GM10248 (cell line): ENCODE results near the gene CMKLR1.

Experiments used
- CTCF ChIA-PET: fragments of 300-600 bp; sonication (Branson Sonifier 250); formaldehyde crosslinking; extraction: SDS; loops from one replicate; lab custom pipeline; 2021; ENCODE audit warnings: antibody characterized with exemption; lab: Yijun Ruan, JAX
- POLR2A ChIA-PET: fragments of 350-650 bp; sonication (Branson Sonifier 250); formaldehyde crosslinking; extraction: SDS; loops from one replicate; lab custom pipeline; 2020; ENCODE audit warnings: antibody characterized with exemption; lab: Yijun Ruan, JAX
- DNase-seq: peaks from one replicate; pipeline ENCODE4 v3.0.0; 2012; ENCODE audit errors: extremely low spot score
- TF ChIP-seq, protein P1 (sequence below): IDR thresholded peaks from 2 replicates; pipeline ENCODE4 v1.5.1; 2012; ENCODE audit warnings: mild to moderate bottlenecking, low read depth; ENCODE audit errors: extremely low read depth, missing control alignments, control extremely low read depth

The CMKLR1 gene

GRCh38 chr12:108302016-108302402 is 37.1 kb downstream of the CMKLR1 start:
- POLR2A ChIA-PET: no interaction called here
- DNase-seq: no peak
- CTCF ChIA-PET: no interaction called here
- TF ChIP-seq, protein P1, sequence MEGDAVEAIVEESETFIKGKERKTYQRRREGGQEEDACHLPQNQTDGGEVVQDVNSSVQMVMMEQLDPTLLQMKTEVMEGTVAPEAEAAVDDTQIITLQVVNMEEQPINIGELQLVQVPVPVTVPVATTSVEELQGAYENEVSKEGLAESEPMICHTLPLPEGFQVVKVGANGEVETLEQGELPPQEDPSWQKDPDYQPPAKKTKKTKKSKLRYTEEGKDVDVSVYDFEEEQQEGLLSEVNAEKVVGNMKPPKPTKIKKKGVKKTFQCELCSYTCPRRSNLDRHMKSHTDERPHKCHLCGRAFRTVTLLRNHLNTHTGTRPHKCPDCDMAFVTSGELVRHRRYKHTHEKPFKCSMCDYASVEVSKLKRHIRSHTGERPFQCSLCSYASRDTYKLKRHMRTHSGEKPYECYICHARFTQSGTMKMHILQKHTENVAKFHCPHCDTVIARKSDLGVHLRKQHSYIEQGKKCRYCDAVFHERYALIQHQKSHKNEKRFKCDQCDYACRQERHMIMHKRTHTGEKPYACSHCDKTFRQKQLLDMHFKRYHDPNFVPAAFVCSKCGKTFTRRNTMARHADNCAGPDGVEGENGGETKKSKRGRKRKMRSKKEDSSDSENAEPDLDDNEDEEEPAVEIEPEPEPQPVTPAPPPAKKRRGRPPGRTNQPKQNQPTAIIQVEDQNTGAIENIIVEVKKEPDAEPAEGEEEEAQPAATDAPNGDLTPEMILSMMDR: no peak

- TF ChIP-seq, protein P1: no peak
- no peak for DNase-seq
- ChIA-PET CTCF (no interaction called here), POLR2A (no interaction called here)
These were observed 37.8 kb downstream of the CMKLR1 start for GRCh38 chr12:108301346-108301745.

DNA sequence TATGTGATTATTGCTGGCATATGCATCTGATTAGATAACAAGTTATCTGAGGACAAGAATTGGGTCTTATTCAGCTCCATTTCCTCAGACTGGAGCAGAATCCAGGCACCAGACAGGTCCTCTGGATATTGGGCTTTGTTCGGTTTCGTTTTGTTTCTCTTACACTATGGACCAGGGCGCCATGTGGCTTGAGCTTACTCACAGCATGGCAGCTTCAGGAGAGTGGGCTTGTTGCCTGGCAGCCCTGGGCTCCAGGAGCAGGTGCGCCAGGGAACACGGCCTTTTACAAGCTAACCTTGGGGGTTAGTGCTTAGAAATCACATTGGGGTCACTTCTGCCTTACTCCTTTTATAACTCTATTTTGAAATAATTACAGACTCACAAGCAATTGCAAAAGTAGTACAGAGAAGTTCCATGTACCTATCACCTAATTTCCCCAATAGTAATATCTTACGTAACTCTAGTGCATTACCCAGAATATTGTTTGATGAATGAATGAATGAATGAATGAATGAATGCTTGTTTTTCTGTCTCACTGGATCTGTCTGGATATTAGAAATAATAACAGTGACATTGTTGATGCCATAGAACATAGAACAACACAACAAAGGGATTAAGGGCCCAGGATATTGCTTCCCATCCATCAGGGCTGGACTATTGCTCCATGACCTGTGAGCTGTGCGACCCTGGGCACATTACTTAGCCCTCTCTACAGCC is 39.0 kb downstream of the CMKLR1 start:
- ChIA-PET CTCF (no interaction called here), POLR2A (no interaction called here)
- TF ChIP-seq, protein P1: no peak
- DNase-seq: no peak

DNA sequence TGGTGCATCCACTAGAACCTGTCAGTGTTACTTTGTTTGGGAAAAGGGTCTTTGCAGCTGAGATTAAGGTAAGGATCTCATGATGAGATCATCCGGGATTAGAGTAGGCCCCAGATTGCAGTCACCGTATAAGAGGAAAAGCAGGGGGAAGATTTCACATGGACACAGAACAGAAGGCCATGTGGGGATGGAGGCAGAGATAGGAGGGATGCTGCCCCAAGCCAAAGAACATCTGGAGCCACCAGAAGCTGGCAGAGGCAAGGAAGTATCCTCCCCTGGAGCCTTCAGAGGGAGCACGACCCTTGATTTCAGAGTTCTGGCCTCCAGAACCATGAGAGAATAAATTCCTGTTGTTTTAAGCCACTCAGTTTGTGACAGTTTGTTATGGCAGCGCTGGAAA is 39.6 kb downstream of the CMKLR1 start:
- ChIA-PET POLR2A (no interaction called here), CTCF (no interaction called here)
- no peak for DNase-seq
- TF ChIP-seq, protein P1: no peak

DNA sequence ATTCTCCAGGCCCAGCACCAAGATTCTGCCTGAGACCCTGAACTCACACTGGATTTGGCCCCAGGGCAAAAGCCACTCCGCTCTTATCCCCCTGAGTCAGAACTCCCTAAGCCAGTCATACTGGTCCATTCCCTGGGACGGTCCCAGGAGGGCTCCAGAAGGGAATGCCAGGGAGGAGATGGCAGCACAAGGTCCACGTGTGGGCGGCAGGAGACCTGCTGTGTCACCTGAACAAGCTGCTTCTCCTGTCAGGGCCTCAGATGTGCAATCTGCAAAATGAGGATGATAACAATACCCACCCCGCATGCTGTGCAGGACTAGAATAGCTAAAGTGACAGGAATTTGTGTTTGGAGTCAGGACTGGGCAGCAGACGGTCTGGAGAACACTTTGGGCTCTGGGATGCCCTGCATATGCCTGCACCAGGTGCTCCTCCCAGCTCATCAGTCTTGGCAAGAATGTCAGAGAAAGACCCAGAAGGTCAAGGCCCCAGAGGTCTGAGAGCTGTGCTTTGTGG is 40.3 kb downstream of the CMKLR1 start:
- ChIA-PET POLR2A (no interaction called here), CTCF (interaction anchor here (1.3 to 2.9 kb wide), 4 partner anchors 9 to 155 kb away, joined by 3 to 16 read pairs (median 6); no protein-coding TSS in a partner anchor)
- DNase-seq: no peak
- TF ChIP-seq, protein P1: no peak

GRCh38 chr12:108297895-108298760 is 41.0 kb downstream of the CMKLR1 start:
- CTCF ChIA-PET: interaction anchor here (0.8 to 2.9 kb wide), 7 partner anchors 10 to 159 kb away, joined by 3 to 16 read pairs (median 4); no protein-coding TSS in a partner anchor

More at GRCh38 chr12:108297895-108298760, 41.0 kb downstream of the CMKLR1 start:
- TF ChIP-seq, protein P1: no peak
- POLR2A ChIA-PET: interaction anchor here (0.7 kb wide), 1 partner anchor 9 kb away, joined by 3 read pairs; no protein-coding TSS in a partner anchor
- DNase-seq: peak; percentile 39
